ENCODE measurements around the gene COL18A1. TPM values are rescaled to one million over a fixed set of nuclear protein-coding genes. Genes with fewer than 3 reads are reported as not detected.

Gene COL18A1
- total RNA-seq, 1 experiment from 2014 or later: 676 TPM

GRCh38 chr21:45387506-45387905 is 17.5 kb upstream of the COL18A1 start:
- Histone ChIP-seq H3K27me3 (ENCODE audit: control insufficient read depth, insufficient read depth, low read length) (no peaks in the 10 kb centered on the region), H3K4me3 (ENCODE audit: low read depth in 2 of 2, low read length in 2 of 2) (no peak overlapping the region), H3K36me3 (ENCODE audit: control insufficient read depth, insufficient read depth, low read length) (no peaks in the 10 kb centered on the region), H3K9me3 (ENCODE audit: control insufficient read depth, insufficient read depth, low read depth, low read length) (no peaks in the 10 kb centered on the region), H3K4me1 (ENCODE audit: control insufficient read depth, insufficient read depth, low read length) (peaks cover 6% of the 10 kb centered on the region), H3K27ac (ENCODE audit: low read length) (peak overlapping the region; percentile 7; the same call in 1 of the 2 replicates)
- TF ChIP-seq, protein P1, sequence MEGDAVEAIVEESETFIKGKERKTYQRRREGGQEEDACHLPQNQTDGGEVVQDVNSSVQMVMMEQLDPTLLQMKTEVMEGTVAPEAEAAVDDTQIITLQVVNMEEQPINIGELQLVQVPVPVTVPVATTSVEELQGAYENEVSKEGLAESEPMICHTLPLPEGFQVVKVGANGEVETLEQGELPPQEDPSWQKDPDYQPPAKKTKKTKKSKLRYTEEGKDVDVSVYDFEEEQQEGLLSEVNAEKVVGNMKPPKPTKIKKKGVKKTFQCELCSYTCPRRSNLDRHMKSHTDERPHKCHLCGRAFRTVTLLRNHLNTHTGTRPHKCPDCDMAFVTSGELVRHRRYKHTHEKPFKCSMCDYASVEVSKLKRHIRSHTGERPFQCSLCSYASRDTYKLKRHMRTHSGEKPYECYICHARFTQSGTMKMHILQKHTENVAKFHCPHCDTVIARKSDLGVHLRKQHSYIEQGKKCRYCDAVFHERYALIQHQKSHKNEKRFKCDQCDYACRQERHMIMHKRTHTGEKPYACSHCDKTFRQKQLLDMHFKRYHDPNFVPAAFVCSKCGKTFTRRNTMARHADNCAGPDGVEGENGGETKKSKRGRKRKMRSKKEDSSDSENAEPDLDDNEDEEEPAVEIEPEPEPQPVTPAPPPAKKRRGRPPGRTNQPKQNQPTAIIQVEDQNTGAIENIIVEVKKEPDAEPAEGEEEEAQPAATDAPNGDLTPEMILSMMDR (IDR thresholded peaks at IDR 0.05): no peak
- no peak for TF ChIP-seq POLR2AphosphoS5 (IDR thresholded peaks at IDR 0.05; ENCODE audit: low read depth, low read length)
- TF ChIP-seq REST (IDR thresholded peaks at IDR 0.05; ENCODE audit: insufficient read depth in 1 of 2, low read depth in 2 of 2, low read length in 1 of 2): no peak
- in situ Hi-C loops (cut with HindIII; ENCODE audit: low pct_unique_long_range_greater_than_20kb, low sequenced_read_pairs) (no loop called here), intact Hi-C loops (cut with micrococcal nuclease; ENCODE audit: unreplicated experiment) (no loop called here)
- ChIA-PET CTCF (no interaction called here), POLR2A (no interaction called here)
- ATAC-seq (no peak), DNase-seq (ENCODE audit: low read depth, low spot score) (no peak)
- BruUV-seq (replicated peaks): no TSS peak

DNA sequence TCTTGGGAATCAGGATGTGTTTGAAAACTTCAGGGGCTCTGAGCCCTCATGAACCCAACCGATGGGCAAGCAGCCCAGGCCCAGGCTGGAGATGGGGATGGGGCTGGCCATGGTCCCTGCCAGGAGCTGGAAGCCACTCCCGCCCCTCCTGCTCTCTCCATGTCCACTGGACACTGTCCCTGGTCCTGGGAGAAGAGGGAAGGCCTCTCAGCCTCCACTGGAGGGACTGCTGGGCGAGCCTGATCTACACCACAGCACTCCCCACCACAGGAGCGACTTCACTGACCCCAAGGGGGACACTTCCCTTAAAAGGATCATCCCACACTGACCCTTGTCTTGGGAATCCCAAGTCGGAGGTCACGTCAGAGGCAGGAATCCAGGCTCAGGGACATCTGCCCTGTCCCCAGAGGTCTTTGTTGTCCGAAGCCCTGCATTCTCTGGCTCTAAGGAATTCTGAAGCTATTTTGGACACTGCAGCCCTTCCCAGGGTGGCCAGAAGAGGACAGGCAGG is 16.9 kb upstream of the COL18A1 start:
- Histone ChIP-seq H3K4me1 (ENCODE audit: control insufficient read depth, insufficient read depth, low read length) (peaks cover 6% of the 10 kb centered on the region), H3K9me3 (ENCODE audit: control insufficient read depth, insufficient read depth, low read depth, low read length) (no peaks in the 10 kb centered on the region), H3K4me3 (ENCODE audit: low read depth in 2 of 2, low read length in 2 of 2) (no peak overlapping the region), H3K36me3 (ENCODE audit: control insufficient read depth, insufficient read depth, low read length) (no peaks in the 10 kb centered on the region), H3K27me3 (ENCODE audit: control insufficient read depth, insufficient read depth, low read length) (no peaks in the 10 kb centered on the region), H3K27ac (ENCODE audit: low read length) (peak overlapping the region; percentile 7; the same call in 1 of the 2 replicates)
- ChIA-PET POLR2A (no interaction called here), CTCF (no interaction called here)
- BruUV-seq (replicated peaks): no TSS peak
- peak in 1 of 2 experiments; percentile 58; a peak in 1 of 4 replicates for TF ChIP-seq REST (IDR thresholded peaks at IDR 0.05; ENCODE audit: insufficient read depth in 1 of 2, low read depth in 2 of 2, low read length in 1 of 2)
- no peak for TF ChIP-seq POLR2AphosphoS5 (IDR thresholded peaks at IDR 0.05; ENCODE audit: low read depth, low read length)
- no peak for TF ChIP-seq SIN3A (IDR thresholded peaks at IDR 0.05; ENCODE audit: borderline replicate concordance, insufficient read depth, low read depth, low read length)
- no peak for DNase-seq (ENCODE audit: low read depth, low spot score)
- ATAC-seq: no peak
- intact Hi-C loops (cut with micrococcal nuclease; ENCODE audit: unreplicated experiment): no loop called here
- in situ Hi-C loops (cut with HindIII; ENCODE audit: low pct_unique_long_range_greater_than_20kb, low sequenced_read_pairs): no loop called here

Data from Panc1 (cell line).